ENCODE data around the gene LRRC46. TPM values are rescaled to one million over a fixed set of nuclear protein-coding genes. Genes with fewer than 3 reads are reported as not detected.

Gene LRRC46
- total and polyA plus RNA-seq, 5 donors = 0.29 to 0.48 (median 0.41) TPM; not detected in 1

GRCh38 chr17:47844814-47845715 lies 13.6 kb downstream of the LRRC46 start:
- H3K27me3 ChIP-seq (ENCODE audit: control insufficient read depth, insufficient read depth) = no peaks in the 10 kb centered on the region
- intact Hi-C loops (cut with DNase I) = loop anchor here in 3 of 4 donors (5.0 to 10.0 kb wide), 5 partner anchors 100 to 172 kb away; partner anchors contain the start of genes CDK5RAP3 (in 1 of the 3) and PNPO (in 1 of the 3)
- H3K9me3 ChIP-seq (ENCODE audit: control insufficient read depth, low read length) = no peaks in the 10 kb centered on the region
- H3K27ac ChIP-seq (ENCODE audit: low read length) = no peak overlapping the region
- 49% methylated on average over 4 of the region's 4 CpGs for WGBS
- H3K4me1 ChIP-seq (ENCODE audit: control insufficient read depth, insufficient read depth, low read length) = peaks cover 2% of the 10 kb centered on the region
- ATAC-seq = no peak
- no peak overlapping the region for H3K4me3 ChIP-seq (ENCODE audit: low read length)
- DNase-seq = no peak

DNA sequence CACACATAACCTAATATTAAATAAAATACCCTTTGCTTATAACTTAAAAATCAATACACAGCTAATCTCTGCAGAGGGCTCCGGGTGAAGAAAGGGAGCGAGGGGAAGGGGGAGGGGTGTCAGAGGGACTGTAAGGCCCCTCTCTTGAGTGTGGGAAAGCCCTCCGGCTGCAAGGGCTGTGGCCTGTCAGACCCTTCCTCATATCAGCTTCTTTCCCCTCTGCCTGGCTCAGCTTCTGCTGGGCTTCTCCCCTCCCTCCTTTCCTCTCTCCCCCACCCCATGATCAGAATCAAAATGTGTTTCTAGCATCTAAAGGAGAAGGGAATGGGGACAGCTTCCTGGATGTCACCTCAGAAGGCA lies 14.2 kb downstream of the LRRC46 start:
- H3K9me3 ChIP-seq (ENCODE audit: control insufficient read depth, low read length) = no peaks in the 10 kb centered on the region
- H3K4me3 ChIP-seq (ENCODE audit: low read length) = no peak overlapping the region
- no peak for DNase-seq
- H3K27me3 ChIP-seq (ENCODE audit: control insufficient read depth, insufficient read depth) = no peaks in the 10 kb centered on the region
- H3K27ac ChIP-seq (ENCODE audit: low read length) = no peak overlapping the region
- no peak for ATAC-seq
- 61% methylated on average over 3 of the region's 3 CpGs for WGBS
- intact Hi-C loops (cut with DNase I) = loop anchor here in 2 of 4 donors (10.0 kb wide), 2 partner anchors 99 to 119 kb away; partner anchors contain the start of gene PNPO (in 1 of the 2)
- no peaks in the 10 kb centered on the region for H3K4me1 ChIP-seq (ENCODE audit: control insufficient read depth, insufficient read depth, low read length)

- no peak for ATAC-seq
- WGBS = 26% methylated on average over 31 of the region's 31 CpGs
- Histone ChIP-seq H3K4me1 (ENCODE audit: control insufficient read depth, insufficient read depth, low read length) (peaks cover 2% of the 10 kb centered on the region), H3K4me3 (ENCODE audit: low read length) (no peak overlapping the region), H3K27me3 (ENCODE audit: control insufficient read depth, insufficient read depth) (no peaks in the 10 kb centered on the region), H3K27ac (ENCODE audit: low read length) (no peak overlapping the region), H3K9me3 (ENCODE audit: control insufficient read depth, low read length) (no peaks in the 10 kb centered on the region)
- no peak for DNase-seq
- intact Hi-C loops (cut with DNase I) = loop anchor here in 2 of 4 donors (10.0 kb wide), 2 partner anchors 98 to 118 kb away; partner anchors contain the start of gene PNPO (in 1 of the 2)
These were observed 15.4 kb downstream of the LRRC46 start for GRCh38 chr17:47846716-47847340.

DNA sequence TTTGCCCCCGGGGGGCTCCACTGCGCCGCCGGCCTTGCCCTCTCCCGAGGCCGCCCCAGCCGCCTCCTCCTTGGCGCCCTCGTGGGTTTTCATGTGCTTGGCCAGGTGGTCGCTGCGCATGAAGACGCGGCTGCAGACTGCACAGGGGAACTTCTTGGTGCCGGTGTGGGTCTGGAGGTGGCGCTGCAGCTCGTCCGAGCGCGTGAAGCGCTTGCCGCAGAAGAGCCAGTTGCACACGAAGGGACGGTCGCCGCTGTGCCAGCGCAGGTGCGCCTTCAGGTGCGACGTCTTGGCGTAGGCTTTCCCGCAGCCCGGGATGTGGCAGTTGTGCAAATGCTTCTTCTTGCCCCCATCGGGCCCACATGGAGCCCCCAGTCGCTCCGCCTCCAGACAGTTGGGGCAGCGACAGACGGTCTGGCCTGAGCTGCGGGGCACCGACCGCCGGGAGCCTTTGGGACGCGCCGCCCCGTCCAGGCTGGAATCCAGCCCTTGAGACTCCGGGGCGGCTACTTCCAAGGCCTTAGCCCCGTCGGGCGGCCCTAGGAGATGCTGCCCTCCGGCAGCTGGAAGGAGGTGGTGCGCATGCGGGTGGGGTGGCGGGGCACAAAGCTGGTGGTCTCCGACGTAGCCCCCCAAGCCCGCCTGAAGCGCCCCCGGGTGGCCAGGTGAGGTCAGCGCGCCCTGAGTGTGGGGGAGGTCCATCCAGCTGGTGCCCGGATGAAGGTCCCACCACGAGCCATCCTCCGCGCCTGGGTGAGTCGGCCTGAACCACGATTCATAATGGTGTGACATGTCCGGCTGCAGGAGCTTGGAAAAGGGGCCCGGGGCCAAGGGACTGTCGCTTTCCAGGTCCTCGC lies 16.1 kb downstream of the LRRC46 start:
- H3K9me3 ChIP-seq (ENCODE audit: control insufficient read depth, low read length) = no peaks in the 10 kb centered on the region
- H3K27ac ChIP-seq (ENCODE audit: low read length) = no peak overlapping the region
- H3K27me3 ChIP-seq (ENCODE audit: control insufficient read depth, insufficient read depth) = no peaks in the 10 kb centered on the region
- ATAC-seq = no peak
- 32% methylated on average over 71 of the region's 71 CpGs for WGBS
- peak in 1 of 3 donors; percentile 59 for DNase-seq
- intact Hi-C loops (cut with DNase I) = loop anchor here in 2 of 4 donors (10.0 kb wide), 2 partner anchors 97 to 117 kb away; partner anchors contain the start of gene PNPO (in 1 of the 2)
- H3K4me1 ChIP-seq (ENCODE audit: control insufficient read depth, insufficient read depth, low read length) = peaks cover 2% of the 10 kb centered on the region
- H3K4me3 ChIP-seq (ENCODE audit: low read length) = no peak overlapping the region

GRCh38 chr17:47848198-47848513 lies 16.7 kb downstream of the LRRC46 start:
- ATAC-seq (no peak), DNase-seq (no peak)
- Histone ChIP-seq H3K4me1 (ENCODE audit: control insufficient read depth, insufficient read depth, low read length) (peaks cover 2% of the 10 kb centered on the region), H3K9me3 (ENCODE audit: control insufficient read depth, low read length) (no peaks in the 10 kb centered on the region), H3K4me3 (ENCODE audit: low read length) (no peak overlapping the region), H3K27ac (ENCODE audit: low read length) (no peak overlapping the region), H3K27me3 (ENCODE audit: control insufficient read depth, insufficient read depth) (no peaks in the 10 kb centered on the region)
- 48% methylated on average over 23 of the region's 23 CpGs for WGBS
- intact Hi-C loops (cut with DNase I) = loop anchor here in 2 of 4 donors (10.0 kb wide), 2 partner anchors 97 to 117 kb away; partner anchors contain the start of gene PNPO (in 1 of the 2)

DNA sequence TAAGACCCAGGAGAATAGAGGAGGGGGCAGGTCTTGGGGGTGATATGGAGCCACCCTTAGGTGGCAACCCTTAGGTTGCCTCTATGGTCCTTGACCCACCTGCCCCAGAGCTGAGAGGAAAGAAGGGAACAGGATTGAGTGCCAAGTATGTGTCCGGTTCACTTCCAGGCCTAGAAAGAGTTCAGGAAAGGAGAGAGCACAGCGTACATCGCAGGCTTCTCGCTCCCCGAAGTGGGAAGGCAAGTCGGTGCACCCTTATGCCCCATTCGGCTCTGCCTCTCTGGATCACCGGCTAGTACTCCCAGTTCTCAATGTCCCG lies 18.9 kb downstream of the LRRC46 start:
- ATAC-seq = no peak
- no peaks in the 10 kb centered on the region for H3K27me3 ChIP-seq (ENCODE audit: control insufficient read depth, insufficient read depth)
- peak overlapping the region; percentile 33 for H3K4me3 ChIP-seq (ENCODE audit: low read length)
- H3K9me3 ChIP-seq (ENCODE audit: control insufficient read depth, low read length) = no peaks in the 10 kb centered on the region
- H3K27ac ChIP-seq (ENCODE audit: low read length) = no peak overlapping the region
- 40% methylated on average over 9 of the region's 9 CpGs for WGBS
- intact Hi-C loops (cut with DNase I) = no loop called here
- peaks cover 2% of the 10 kb centered on the region for H3K4me1 ChIP-seq (ENCODE audit: control insufficient read depth, insufficient read depth, low read length)
- DNase-seq = no peak

DNA sequence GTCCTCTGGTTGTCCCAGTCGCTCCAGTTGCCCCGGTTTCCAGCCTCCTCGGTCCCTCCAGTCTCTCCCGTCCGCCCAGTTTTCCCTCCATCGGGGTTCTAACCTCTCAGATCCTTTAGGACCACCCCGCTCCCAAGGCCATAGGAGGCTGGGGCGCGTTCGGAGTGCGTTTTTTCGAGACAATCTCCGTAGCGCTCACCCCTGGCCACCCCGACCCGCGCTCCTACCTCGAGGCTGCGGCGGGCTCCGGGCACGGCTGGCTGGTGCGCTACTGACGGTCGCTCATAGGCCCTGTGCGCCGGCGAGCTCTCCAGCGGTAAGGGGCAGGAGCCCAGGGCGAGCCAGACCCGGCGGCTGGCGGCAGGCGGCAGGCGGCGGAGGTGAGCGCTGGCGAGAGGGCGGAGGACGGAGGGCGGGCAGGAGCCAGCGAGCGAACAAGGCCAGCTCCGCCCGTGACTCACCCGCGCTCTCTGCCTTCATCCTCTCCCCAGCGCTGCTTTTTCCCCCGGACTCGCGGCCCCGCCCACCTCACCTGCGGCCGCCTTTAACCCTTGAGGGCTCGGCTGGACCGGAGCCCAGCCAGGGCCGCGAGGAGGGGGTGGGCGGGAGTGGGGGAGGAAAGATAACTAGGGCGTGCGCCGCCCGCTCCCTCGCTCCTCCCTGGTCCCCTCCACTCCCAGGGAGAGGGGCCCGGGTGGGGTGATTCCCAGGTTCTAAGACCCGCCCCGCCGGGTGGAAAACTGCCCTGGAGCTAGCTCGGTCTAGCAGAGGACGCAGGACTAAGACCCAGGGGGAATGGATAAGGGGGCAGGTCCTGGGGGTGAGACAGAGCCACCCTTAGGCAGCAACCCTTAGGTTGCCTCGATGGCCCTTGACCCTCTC lies 19.5 kb downstream of the LRRC46 start, which contains the start of gene SP6:
Gene SP6 (minus strand): TSS at position 472 of the 882 bp plus-strand sequence. CDS start 2,734 bp downstream, outside the sequence.
- Histone ChIP-seq H3K27ac (ENCODE audit: low read length) (no peak within 1 kb of the TSS), H3K27me3 (ENCODE audit: control insufficient read depth, insufficient read depth) (no peaks in the 10 kb centered on the region), H3K4me3 (ENCODE audit: low read length) (peak within 1 kb of the TSS; percentile 33), H3K9me3 (ENCODE audit: control insufficient read depth, low read length) (no peaks in the 10 kb centered on the region), H3K4me1 (ENCODE audit: control insufficient read depth, insufficient read depth, low read length) (peaks cover 2% of the 10 kb centered on the region)
- DNase-seq (peak; percentile 71 to 77 (median 77)), ATAC-seq (peak; percentile 79 to 82)
- intact Hi-C loops (cut with DNase I) = no loop called here
- 4% methylated on average over 71 of the region's 71 CpGs for WGBS

GRCh38 chr17:47851764-47852112 lies 20.3 kb downstream of the LRRC46 start:
- WGBS = 33% methylated on average over 11 of the region's 11 CpGs
- intact Hi-C loops (cut with DNase I) = no loop called here
- Histone ChIP-seq H3K9me3 (ENCODE audit: control insufficient read depth, low read length) (no peaks in the 10 kb centered on the region), H3K4me1 (ENCODE audit: control insufficient read depth, insufficient read depth, low read length) (peaks cover 2% of the 10 kb centered on the region), H3K4me3 (ENCODE audit: low read length) (no peak overlapping the region), H3K27me3 (ENCODE audit: control insufficient read depth, insufficient read depth) (no peaks in the 10 kb centered on the region), H3K27ac (ENCODE audit: low read length) (no peak overlapping the region)
- peak in 1 of 3 donors; percentile 9 for DNase-seq
- ATAC-seq = no peak

DNA sequence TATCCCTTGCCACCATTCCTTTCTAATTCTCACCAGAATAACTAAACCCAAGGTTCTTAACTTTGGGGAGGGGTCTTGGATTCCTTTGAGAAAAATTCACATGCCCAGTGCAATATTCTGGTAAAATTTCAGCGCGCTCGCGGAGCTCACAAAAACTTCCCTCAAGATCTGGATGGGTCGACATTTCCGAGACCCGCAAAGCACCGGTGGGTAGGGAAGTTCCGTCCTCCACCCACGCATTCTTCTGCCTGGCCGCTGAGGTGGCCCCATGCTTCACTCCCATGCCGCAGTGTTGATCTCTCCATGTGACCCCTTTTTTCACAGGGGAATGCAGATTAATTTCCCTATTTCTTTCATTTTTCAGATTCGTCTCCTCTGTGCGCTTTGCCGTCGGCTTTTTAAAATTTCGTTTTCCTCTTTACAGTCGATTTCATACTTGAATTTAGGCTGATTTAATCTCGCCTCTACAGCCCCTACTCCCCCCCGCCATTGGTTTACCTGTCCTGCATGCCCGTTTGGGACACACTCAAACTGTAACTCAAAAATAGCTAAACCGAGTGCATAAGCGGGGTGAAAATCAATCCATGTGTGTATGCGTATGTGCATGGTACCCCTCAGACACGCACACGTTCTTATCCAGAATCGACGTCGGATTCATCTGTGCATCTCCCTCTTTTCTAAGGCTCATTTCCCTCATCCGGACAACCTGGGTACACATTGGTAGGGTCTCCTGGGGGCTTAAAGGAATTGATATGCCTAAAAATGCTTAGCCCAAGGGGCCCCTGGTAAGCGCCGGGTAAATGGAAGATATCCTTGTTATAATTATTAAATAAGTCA lies 20.9 kb downstream of the LRRC46 start:
- H3K27me3 ChIP-seq (ENCODE audit: control insufficient read depth, insufficient read depth) = no peaks in the 10 kb centered on the region
- no peaks in the 10 kb centered on the region for H3K9me3 ChIP-seq (ENCODE audit: control insufficient read depth, low read length)
- H3K27ac ChIP-seq (ENCODE audit: low read length) = no peak overlapping the region
- H3K4me3 ChIP-seq (ENCODE audit: low read length) = no peak overlapping the region
- DNase-seq = peak in 1 of 3 donors; percentile 32
- intact Hi-C loops (cut with DNase I) = no loop called here
- H3K4me1 ChIP-seq (ENCODE audit: control insufficient read depth, insufficient read depth, low read length) = peaks cover 2% of the 10 kb centered on the region
- WGBS = 33% methylated on average over 32 of the region's 32 CpGs
- ATAC-seq = no peak

Data from right cardiac atrium (tissue), 5 donors.